HG03060 (cell line): ENCODE results near the gene ITIH1.

Source experiments
- ATAC-seq: cut with Tn5 transposase; IDR thresholded peaks from one replicate; pipeline ENCODE4 v1.9.1; 2021; ENCODE audit warnings: low read depth, moderate number of reproducible peaks; ENCODE audit not compliant: unreplicated experiment

ITIH1 gene

GRCh38 chr3:52838561-52839267, 61.3 kb downstream of the ITIH1 start:
- ATAC-seq, result no peak

- no peak for ATAC-seq
Measured at GRCh38 chr3:52839268-52839575, 61.8 kb downstream of the ITIH1 start.

GRCh38 chr3:52839892-52840545, 62.6 kb downstream of the ITIH1 start:
- ATAC-seq, result no peak

- ATAC-seq, result no peak
Measured at GRCh38 chr3:52841211-52841980, 64.0 kb downstream of the ITIH1 start.
